Measurements from ENCODE around the gene LRRC27.

Gene LRRC27

DNA sequence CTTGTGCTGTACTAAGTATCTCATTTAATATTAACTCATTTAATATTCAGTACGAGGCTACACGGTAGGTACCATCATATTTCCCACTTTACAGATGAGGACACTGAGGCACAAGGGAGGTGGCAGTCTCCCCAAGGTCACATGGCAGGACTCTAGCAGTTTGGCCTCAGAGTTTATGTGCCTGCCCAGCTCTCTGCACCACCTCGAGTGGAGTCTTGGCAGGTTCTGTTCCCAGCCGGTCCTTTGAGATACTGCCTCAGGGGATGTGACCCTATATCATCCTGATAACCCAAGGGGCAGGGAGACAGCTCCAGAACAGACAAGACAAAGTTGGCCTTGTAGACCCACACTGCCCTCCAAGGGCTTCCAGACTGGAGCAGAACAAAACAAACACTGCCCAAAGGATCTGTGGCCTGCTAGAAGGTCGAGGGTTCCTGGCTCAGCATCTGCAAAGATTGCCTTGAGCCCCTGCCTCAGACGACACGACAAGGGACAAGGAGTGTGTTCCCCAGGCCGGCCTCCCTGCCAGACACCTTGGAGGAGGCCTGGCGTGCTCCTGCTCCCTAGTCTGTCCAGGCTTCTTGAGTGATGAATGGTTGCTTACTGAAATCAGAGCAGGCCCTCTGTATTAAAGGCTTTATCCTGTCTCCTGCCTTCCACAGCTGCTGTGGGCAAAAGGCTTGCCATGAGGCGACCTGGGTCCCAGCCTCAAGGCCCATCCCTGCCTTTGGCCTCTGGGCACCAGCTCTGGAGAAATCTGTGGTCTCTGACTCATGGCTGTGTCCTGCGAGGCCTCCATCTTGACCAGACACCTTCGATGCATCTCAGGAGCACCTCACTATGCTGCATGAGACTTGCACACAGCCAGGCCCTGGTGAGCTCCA is 61.1 kb downstream of the LRRC27 start:
- no peak for DNase-seq

- DNase-seq: no peak
Observed at GRCh38 chr10:132393695-132394181, 61.7 kb downstream of the LRRC27 start.

- DNase-seq: no peak
Observed at GRCh38 chr10:132394201-132394811, 62.3 kb downstream of the LRRC27 start.

GRCh38 chr10:132394936-132395703 is 63.1 kb downstream of the LRRC27 start:
- DNase-seq: no peak

GRCh38 chr10:132395704-132396493 is 63.9 kb downstream of the LRRC27 start:
- DNase-seq: peak in 1 of 2 donors; percentile 29

GRCh38 chr10:132396494-132397035 is 64.6 kb downstream of the LRRC27 start:
- peak; percentile 75 to 83 for DNase-seq

- DNase-seq: peak; percentile 57 to 75
Observed at GRCh38 chr10:132397036-132397541, 65.1 kb downstream of the LRRC27 start, which contains the start of gene PWWP2B. PWWP2B (plus strand) TSS chr10:132397200; CDS start chr10:132397227, 27 bp downstream.

DNA sequence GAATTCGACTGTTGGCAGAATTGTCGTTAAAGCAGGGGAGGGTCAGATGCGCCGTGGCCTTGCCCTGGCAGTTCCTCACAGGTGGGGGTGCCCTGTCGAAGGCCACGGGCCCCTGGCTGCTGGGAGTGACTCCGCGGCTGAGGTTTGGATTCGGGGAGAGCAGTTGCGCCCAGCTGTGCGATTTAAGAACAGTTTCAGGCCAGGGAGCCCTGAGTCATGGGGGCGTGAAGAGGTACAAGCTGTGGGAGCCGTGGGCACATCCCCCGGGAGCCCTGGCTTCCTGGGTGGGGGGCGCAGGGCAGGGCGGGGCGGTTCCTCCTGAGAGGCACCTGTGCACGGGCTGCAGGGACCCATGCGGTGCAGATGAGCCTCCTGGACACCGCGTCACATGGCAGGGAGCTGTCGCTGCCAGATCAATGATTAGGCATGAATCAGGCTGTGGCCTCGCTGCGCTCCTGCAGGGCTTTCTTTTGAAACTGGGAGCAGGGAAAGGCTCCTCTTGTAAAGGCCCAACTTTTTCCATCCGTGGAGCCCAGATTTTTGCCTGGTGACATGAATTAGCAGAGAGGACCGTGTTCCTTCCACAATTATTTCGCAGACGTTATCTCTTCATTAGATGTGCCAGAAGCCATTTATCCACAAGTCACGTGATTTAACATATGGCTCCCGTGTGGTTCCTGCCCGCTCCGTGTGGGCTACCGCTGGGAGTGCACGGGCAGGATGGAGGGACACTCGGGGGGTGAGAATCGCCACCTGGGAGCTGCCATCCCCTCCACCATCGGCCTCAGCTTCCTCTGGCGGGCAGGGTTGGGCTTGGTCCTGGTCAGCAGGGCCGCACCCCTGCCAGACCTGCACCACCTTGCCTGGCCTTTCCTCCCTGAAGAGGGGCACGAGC is 65.9 kb downstream of the LRRC27 start:
- peak in 1 of 2 donors; percentile 29 for DNase-seq

DNA sequence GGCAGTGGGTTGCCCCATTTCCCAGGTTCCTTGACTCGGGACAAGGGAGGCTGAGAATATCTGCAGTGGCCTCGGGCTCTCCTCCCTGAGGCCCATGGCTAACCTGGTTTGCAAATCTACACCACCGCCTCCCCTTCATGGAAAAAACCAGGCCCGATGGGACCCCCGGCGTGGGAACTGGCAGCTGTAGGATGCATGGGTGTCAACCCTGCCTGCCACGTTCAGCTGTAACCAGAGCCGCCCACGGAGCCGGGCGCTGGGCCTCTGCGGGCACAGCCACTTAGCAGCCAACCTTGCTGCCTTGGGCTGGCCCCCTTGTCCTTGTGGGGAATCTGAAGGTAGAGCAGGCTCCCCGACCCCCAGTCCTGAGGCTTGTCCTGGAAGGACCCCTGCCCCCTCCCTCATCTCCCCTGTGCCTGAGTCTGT is 66.6 kb downstream of the LRRC27 start:
- no peak for DNase-seq

GRCh38 chr10:132399117-132400035 is 67.4 kb downstream of the LRRC27 start:
- DNase-seq: no peak

DNA sequence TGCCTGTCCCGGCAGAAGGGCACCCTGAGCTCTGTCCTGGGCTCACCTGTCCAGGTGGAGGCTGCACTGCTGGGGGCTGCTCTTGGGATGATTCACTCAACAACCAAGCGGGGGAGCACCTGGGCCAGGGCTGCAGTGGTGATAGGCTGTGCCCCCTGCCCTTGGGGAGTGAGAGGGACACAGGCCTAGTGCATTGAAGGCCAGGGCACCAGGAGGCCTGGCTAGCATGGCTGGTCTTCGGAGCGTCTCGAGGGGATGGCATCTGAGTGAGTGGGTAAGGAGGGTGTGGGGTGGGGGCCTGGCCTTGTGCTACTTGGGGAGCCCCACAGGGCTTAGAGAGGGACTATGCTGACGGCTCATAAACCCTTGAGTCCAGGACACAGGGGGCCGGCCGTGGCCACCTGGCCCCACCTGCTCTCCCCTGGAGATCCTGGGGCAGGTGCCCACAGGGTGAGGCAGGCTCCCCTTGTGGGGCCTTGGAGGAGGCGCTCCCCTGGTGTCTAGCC is 68.1 kb downstream of the LRRC27 start:
- no peak for DNase-seq

- no peak for DNase-seq
Observed at GRCh38 chr10:132400547-132401151, 68.7 kb downstream of the LRRC27 start.

GRCh38 chr10:132401401-132402118 is 69.6 kb downstream of the LRRC27 start:
- DNase-seq: no peak

GRCh38 chr10:132402781-132403241 is 70.8 kb downstream of the LRRC27 start:
- no peak for DNase-seq

DNA sequence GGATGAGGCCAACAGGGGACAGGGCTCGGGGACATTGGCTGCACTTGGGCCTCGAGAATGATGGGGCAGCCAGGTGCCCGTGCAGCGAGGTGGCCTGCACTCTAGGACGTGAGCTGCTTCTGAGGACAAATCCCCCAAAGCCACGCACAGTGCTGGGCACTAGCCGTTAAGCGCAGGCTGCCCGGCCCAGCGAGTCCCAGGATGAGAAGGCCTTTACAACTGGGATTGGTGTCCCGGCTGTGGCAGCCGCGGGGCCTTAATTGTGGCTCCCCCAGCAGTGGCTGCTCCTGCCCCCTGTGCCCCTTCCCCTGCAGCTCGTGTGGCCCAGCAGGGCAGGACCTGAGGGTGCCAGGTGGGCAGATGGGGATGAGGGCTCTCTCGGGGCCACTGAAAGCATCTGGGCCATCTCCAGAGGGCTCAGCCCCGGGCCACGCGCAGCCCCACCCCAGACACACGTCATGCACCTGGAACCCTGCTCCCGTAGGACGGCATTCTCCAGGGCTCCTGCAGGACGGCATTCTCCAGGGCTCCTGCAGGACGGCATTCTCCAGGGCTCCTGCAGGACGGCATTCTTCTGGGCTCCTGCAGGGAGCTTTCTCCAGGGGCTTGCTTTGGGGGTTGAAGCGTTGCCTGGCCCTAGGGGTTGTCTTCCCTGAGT is 71.6 kb downstream of the LRRC27 start:
- no peak for DNase-seq

DNA sequence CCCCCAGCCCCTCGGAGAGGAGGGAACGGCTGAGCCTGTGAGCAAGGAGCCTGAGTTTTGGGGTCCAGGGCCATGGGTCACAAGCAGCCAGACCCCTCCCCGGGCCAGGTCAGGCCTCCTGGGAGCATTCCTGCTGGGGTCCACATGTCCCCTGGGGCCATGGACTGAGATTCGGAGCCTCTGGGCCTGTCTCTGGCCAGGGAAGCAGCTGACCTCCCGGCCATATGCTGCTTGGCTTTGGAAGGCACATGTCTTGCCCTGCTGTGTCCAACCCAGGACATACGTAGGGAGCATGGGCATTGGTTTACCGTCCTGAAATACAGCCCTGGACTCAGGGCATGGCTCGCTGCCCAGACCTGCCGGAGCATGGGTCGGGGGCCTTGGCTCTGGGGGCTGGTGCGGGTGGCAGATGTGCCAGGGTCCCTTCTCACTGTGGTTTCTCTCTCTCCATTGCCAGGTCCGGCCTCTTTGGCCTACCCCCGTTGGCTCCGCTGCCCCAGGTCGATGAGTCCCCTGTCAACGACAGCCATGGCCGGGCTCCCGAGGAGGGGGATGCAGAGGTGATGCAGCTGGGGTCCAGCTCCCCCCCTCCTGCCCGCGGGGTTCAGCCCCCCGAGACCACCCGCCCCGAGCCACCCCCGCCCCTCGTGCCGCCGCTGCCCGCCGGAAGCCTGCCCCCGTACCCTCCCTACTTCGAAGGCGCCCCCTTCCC is 72.3 kb downstream of the LRRC27 start:
- no peak for DNase-seq

Measured in CD4-positive, alpha-beta T cell treated with Interferon alpha-2 for 1 hour (primary cell).